Chondrocyte (in vitro differentiated cells): ENCODE data around the gene MAML2. TPM values are rescaled to one million over a fixed set of nuclear protein-coding genes. Genes with fewer than 3 reads are reported as not detected.

Experiments used
- DNase-seq: peaks from one replicate; pipeline ENCODE4 v3.0.0; 2021; ENCODE audit warnings: mixed read lengths, low spot score
- H3K27ac Mint-ChIP-seq: one replicate; pipeline ENCODE4 v1.8.0; 2021; ENCODE audit warnings: mild to moderate bottlenecking, moderate library complexity, mixed read lengths; ENCODE audit not compliant: unreplicated experiment
- H3K27me3 Mint-ChIP-seq: 2 replicates; pipeline ENCODE4 v1.8.0; 2021; ENCODE audit warnings: low read depth, mixed read lengths
- H3K36me3 Mint-ChIP-seq: 2 replicates; pipeline ENCODE4 v1.8.0; 2021; ENCODE audit warnings: low read depth, mixed read lengths
- H3K4me1 Mint-ChIP-seq: 2 replicates; pipeline ENCODE4 v1.8.0; 2021; ENCODE audit warnings: low read depth, mild to moderate bottlenecking, mixed read lengths
- H3K4me3 Mint-ChIP-seq: one replicate; pipeline ENCODE4 v1.8.0; 2021; ENCODE audit warnings: mild to moderate bottlenecking, moderate library complexity, mixed read lengths; ENCODE audit not compliant: unreplicated experiment
- H3K9me3 Mint-ChIP-seq: 2 replicates; pipeline ENCODE4 v1.8.0; 2021; ENCODE audit warnings: low read depth, mixed read lengths
- total RNA-seq: library from RNA; stranded (reverse); gene quantifications from 3 replicates; pipeline ENCODE4 v1.2.1, GENCODE V29; 2021
- TF ChIP-seq, protein P1 (sequence below): fragments of 200-600 bp; sonication (generic); IDR thresholded peaks from 2 replicates; pipeline ENCODE4 v1.5.0; 2021; ENCODE audit warnings: antibody characterized with exemption, mild to moderate bottlenecking, moderate library complexity

MAML2 gene
- total RNA-seq, 1 donor from 2014 or later, result 19.0 TPM

DNA sequence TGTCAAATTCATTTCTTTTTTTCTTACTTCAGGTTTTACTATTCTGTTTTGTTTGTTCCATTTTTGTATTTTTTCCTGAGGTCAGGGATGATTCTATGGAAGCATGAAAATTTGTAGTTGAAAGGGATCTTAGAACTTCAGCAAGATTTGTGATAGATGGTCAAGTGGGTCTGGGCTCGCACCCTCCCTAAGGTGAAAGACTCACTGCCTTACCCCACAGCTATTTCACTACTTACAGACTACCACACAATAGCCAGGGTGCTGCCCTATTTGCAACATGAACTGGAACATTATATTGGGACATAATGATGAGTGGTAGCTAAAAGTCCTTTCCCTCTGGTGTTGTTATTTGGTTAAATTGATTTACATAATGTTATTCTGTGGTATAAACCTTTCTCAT is 62.6 kb downstream of the MAML2 start:
- TF ChIP-seq, protein P1, sequence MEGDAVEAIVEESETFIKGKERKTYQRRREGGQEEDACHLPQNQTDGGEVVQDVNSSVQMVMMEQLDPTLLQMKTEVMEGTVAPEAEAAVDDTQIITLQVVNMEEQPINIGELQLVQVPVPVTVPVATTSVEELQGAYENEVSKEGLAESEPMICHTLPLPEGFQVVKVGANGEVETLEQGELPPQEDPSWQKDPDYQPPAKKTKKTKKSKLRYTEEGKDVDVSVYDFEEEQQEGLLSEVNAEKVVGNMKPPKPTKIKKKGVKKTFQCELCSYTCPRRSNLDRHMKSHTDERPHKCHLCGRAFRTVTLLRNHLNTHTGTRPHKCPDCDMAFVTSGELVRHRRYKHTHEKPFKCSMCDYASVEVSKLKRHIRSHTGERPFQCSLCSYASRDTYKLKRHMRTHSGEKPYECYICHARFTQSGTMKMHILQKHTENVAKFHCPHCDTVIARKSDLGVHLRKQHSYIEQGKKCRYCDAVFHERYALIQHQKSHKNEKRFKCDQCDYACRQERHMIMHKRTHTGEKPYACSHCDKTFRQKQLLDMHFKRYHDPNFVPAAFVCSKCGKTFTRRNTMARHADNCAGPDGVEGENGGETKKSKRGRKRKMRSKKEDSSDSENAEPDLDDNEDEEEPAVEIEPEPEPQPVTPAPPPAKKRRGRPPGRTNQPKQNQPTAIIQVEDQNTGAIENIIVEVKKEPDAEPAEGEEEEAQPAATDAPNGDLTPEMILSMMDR, result no peak
- Mint-ChIP-seq H3K36me3 (peaks cover 1% of the 10 kb centered on the region), H3K27ac (no peak overlapping the region), H3K27me3 (no peaks in the 10 kb centered on the region), H3K4me1 (peaks cover 55% of the 10 kb centered on the region), H3K9me3 (peaks cover 3% of the 10 kb centered on the region), H3K4me3 (no peak overlapping the region)
- DNase-seq, result no peak

DNA sequence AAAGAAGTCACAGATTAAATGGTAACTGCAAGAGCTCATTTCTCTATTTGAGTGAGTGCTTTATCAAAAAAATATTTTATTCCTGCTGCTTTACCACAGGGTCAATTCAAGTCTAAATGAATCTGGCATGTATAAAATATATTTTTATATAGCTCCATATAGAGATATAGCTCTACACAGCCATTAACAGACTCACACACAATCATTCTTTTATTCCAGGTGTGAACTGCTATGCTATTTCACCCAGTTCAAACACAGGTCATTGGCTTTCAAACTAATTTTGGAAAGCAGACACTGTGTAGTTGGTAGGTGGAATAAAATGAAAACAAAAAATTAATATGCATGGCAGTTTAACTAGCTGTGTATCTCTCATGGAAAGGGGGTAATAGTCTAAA is 63.1 kb downstream of the MAML2 start:
- Mint-ChIP-seq H3K4me1 (peaks cover 53% of the 10 kb centered on the region), H3K27ac (peak overlapping the region; percentile 25), H3K9me3 (no peaks in the 10 kb centered on the region), H3K36me3 (peaks cover 1% of the 10 kb centered on the region), H3K4me3 (no peak overlapping the region), H3K27me3 (no peaks in the 10 kb centered on the region)
- no peak for DNase-seq
- TF ChIP-seq, protein P1, result no peak

DNA sequence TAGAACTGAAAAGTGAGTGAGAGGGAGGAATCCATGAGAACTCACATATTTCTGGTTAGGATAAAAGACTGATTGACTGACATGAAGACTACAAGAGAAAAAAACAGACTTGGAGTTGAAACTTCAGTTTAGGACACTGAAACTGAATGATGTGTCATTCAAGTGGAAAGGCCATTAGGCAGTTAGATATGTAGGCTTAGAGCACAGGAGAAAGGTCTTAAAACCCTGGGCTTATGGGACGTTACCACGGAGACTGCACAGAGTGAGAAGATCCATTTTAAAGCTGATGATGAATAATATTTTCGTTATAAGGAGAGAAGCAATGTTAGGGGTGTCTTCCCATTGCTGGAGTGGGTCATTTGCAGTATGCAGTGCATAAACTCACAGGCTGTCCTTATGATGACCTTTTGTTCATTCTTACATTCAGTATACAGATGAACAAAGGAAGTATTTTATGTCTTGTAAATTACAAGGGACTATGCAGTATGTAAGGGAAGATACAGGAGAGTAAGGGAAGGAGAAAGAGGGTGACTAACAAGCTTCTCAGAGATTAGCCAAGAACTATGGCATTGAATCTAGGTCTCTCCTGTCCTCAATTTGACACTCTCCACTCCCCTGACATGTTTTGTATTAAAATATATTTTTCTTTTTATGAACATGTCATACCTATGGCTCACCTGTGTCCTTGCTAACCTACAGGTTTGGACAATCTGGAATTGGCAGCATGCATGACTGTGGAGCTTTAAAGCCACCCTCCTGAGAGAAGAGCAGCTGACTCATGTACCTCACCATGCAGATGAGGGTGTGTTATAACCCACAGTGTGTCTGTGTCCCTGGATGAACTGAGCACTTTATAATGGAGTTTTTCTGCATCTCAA is 63.7 kb downstream of the MAML2 start:
- no peak for DNase-seq
- peaks cover 51% of the 10 kb centered on the region for H3K4me1 Mint-ChIP-seq
- TF ChIP-seq, protein P1, result no peak
- H3K9me3 Mint-ChIP-seq, result no peaks in the 10 kb centered on the region
- H3K36me3 Mint-ChIP-seq, result peaks cover 1% of the 10 kb centered on the region
- no peak overlapping the region for H3K4me3 Mint-ChIP-seq
- H3K27me3 Mint-ChIP-seq, result no peaks in the 10 kb centered on the region
- H3K27ac Mint-ChIP-seq, result peak overlapping the region; percentile 38

DNA sequence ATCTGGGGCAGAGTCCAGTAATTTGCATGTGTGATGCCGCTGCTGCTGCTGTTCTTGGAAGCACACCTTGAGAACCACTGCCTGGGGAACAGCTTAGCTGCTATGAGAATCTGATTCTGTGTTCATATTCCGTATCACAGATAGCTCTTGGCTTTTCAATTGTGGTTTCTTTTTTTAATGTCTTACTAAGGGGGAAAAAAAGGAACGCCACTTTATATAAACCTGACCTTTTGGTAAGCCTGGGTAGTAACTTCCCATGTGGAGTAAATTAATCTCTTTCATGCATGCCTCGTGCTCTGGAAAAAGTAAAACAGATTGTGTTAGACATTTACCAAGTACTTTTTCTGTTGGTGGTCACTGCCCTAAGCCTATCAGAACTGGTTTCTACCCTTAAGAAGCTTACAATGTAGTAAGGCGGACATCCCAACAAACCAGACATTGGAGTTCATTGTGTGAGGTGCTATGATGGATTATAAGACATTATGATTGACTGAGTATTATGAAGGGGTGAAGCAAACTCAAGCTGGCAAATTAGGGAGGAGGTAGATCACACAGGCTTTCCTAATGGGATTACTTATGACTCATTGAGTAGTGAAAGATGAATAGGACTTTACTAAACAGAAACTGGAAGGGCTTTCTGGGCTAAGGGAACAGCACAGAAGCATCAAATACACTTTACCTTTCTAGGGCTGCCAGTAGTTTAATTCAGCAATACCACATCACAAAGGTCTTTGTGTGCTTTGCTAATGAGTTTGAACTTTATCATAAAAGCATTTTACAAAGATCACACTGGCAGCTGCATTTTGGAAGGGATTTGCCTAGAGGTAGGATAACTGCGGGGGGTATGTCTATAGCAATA is 64.7 kb downstream of the MAML2 start:
- Mint-ChIP-seq H3K4me3 (no peak overlapping the region), H3K36me3 (peaks cover 1% of the 10 kb centered on the region), H3K27ac (peak overlapping the region; percentile 68), H3K4me1 (peaks cover 51% of the 10 kb centered on the region), H3K27me3 (no peaks in the 10 kb centered on the region), H3K9me3 (no peaks in the 10 kb centered on the region)
- no peak for DNase-seq
- TF ChIP-seq, protein P1, result no peak

DNA sequence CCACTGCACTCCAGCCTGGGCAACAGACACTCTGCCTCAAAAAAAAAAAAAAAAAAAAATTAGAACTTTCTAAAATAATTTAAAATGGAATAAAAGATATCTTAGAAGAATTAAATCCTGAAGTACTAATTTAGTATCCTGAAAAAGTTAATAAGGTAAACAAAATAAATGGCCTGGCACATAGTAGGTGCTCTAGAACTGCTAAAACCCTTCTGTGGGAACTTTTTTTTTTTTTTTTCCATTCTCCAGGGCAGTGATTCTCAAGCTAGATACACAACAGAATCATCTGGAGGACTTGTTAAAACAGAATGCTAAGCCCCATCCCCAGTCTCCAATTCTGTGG is 65.3 kb downstream of the MAML2 start:
- no peak for DNase-seq
- H3K4me3 Mint-ChIP-seq, result no peak overlapping the region
- H3K27me3 Mint-ChIP-seq, result no peaks in the 10 kb centered on the region
- peaks cover 1% of the 10 kb centered on the region for H3K36me3 Mint-ChIP-seq
- TF ChIP-seq, protein P1, result no peak
- H3K9me3 Mint-ChIP-seq, result no peaks in the 10 kb centered on the region
- peak overlapping the region; percentile 68 for H3K27ac Mint-ChIP-seq
- H3K4me1 Mint-ChIP-seq, result peaks cover 53% of the 10 kb centered on the region
